ENCODE measurements around the gene TFAM. TPM values are rescaled to one million over a fixed set of nuclear protein-coding genes. Genes with fewer than 3 reads are reported as not detected.

TFAM gene
- total RNA-seq: 14.8 to 16.1 TPM (median 15.5 TPM) in 3 replicates
- long read RNA-seq, full-length matches to known transcripts: 10 of 10 reads
- long read RNA-seq, partial matches to known transcripts: 0 of 10 reads
- long read RNA-seq, other reads (novel, unspliced or antisense): 0 of 10 reads

DNA sequence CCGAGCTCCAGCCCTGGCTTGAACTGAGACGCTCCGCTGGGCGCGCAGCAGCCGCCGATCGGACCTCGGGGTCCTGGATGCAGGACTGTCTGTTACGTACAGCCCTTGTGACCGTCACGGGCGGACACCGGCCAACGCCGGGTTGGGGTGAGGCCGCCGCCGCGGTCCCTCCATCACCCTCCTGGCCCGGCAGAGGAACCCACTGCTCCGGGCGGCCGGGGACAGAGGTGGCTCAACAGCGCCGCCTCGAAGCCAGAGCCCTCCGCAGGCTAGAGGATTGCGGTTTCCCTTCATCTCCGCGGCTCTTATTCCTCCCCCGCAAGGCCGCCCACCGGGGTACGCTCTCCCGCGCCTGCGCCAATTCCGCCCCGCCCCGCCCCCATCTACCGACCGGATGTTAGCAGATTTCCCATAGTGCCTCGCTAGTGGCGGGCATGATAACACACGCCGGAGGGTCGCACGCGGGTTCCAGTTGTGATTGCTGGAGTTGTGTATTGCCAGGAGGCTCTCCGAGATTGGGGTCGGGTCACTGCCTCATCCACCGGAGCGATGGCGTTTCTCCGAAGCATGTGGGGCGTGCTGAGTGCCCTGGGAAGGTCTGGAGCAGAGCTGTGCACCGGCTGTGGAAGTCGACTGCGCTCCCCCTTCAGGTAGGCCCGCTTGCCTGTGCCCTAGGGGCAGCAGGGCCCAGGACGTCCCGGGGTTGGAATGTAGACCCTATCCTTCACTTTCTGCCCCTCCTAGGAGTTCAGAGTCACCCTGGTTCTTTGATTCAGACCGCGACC is at the start of gene TFAM:
TFAM (plus strand) TSS at position 412 of the 785 bp plus-strand sequence; CDS start at position 550, 138 bp downstream.
- H3K4me3 Mint-ChIP-seq (ENCODE audit: unreplicated experiment): peak within 1 kb of the TSS; percentile 98
- TF ChIP-seq, protein P1, sequence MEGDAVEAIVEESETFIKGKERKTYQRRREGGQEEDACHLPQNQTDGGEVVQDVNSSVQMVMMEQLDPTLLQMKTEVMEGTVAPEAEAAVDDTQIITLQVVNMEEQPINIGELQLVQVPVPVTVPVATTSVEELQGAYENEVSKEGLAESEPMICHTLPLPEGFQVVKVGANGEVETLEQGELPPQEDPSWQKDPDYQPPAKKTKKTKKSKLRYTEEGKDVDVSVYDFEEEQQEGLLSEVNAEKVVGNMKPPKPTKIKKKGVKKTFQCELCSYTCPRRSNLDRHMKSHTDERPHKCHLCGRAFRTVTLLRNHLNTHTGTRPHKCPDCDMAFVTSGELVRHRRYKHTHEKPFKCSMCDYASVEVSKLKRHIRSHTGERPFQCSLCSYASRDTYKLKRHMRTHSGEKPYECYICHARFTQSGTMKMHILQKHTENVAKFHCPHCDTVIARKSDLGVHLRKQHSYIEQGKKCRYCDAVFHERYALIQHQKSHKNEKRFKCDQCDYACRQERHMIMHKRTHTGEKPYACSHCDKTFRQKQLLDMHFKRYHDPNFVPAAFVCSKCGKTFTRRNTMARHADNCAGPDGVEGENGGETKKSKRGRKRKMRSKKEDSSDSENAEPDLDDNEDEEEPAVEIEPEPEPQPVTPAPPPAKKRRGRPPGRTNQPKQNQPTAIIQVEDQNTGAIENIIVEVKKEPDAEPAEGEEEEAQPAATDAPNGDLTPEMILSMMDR (IDR thresholded peaks at IDR 0.05): peak; percentile 69
- H3K27ac Mint-ChIP-seq (ENCODE audit: unreplicated experiment): peak within 1 kb of the TSS; percentile 98
- H3K9me3 Mint-ChIP-seq (ENCODE audit: low read depth): no peaks in the 10 kb centered on the region
- no peaks in the 10 kb centered on the region for H3K27me3 Mint-ChIP-seq (ENCODE audit: low read depth)
- DNase-seq (ENCODE audit: low spot score): peak; percentile 95
- H3K36me3 Mint-ChIP-seq (ENCODE audit: low read depth): peaks cover 3% of the 10 kb centered on the region
- H3K4me1 Mint-ChIP-seq (ENCODE audit: low read depth): peaks cover 23% of the 10 kb centered on the region

- H3K9me3 Mint-ChIP-seq (ENCODE audit: low read depth): no peaks in the 10 kb centered on the region
- H3K27ac Mint-ChIP-seq (ENCODE audit: unreplicated experiment): no peak overlapping the region
- no peaks in the 10 kb centered on the region for H3K36me3 Mint-ChIP-seq (ENCODE audit: low read depth)
- H3K27me3 Mint-ChIP-seq (ENCODE audit: low read depth): peaks cover 11% of the 10 kb centered on the region
- no peak for DNase-seq (ENCODE audit: low spot score)
- peaks cover 28% of the 10 kb centered on the region for H3K4me1 Mint-ChIP-seq (ENCODE audit: low read depth)
- H3K4me3 Mint-ChIP-seq (ENCODE audit: unreplicated experiment): peak overlapping the region; percentile 94
- TF ChIP-seq, protein P1 (IDR thresholded peaks at IDR 0.05): no peak
These were observed 49.0 kb upstream of the TFAM start for GRCh38 chr10:58336242-58336641.

- H3K36me3 Mint-ChIP-seq (ENCODE audit: low read depth): no peaks in the 10 kb centered on the region
- H3K27me3 Mint-ChIP-seq (ENCODE audit: low read depth): no peaks in the 10 kb centered on the region
These were observed 43.8 kb upstream of the TFAM start for GRCh38 chr10:58341422-58341821.

DNA sequence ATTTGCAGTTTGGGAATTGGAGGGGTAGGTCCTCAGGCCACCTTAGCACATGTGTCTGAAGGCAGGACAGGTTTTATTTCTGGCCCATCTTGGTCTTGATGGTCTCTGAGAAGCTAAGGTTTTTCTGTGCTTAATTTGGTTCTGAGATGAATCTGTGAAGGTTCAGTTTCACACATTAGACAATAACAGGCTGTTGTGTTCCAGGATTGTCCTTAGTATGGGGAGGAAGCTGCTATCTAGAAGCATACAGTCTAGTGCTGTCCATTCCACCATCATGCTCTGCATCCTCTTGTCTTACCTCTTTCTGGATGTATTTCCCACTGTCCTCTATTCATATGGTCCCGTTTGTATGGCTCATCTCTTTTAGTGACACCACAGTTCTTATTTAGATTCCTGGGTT is 43.3 kb upstream of the TFAM start:
- no peaks in the 10 kb centered on the region for H3K9me3 Mint-ChIP-seq (ENCODE audit: low read depth)
- H3K27me3 Mint-ChIP-seq (ENCODE audit: low read depth): no peaks in the 10 kb centered on the region
- TF ChIP-seq, protein P1 (IDR thresholded peaks at IDR 0.05): no peak
- no peak overlapping the region for H3K27ac Mint-ChIP-seq (ENCODE audit: unreplicated experiment)
- H3K36me3 Mint-ChIP-seq (ENCODE audit: low read depth): no peaks in the 10 kb centered on the region
- H3K4me1 Mint-ChIP-seq (ENCODE audit: low read depth): peaks cover 8% of the 10 kb centered on the region
- DNase-seq (ENCODE audit: low spot score): no peak
- H3K4me3 Mint-ChIP-seq (ENCODE audit: unreplicated experiment): no peak overlapping the region

More at GRCh38 chr10:58341422-58341821, 43.8 kb upstream of the TFAM start:
- Mint-ChIP-seq H3K9me3 (ENCODE audit: low read depth) (no peaks in the 10 kb centered on the region), H3K27ac (ENCODE audit: unreplicated experiment) (no peak overlapping the region), H3K4me3 (ENCODE audit: unreplicated experiment) (no peak overlapping the region), H3K4me1 (ENCODE audit: low read depth) (peaks cover 12% of the 10 kb centered on the region)
- no peak for DNase-seq (ENCODE audit: low spot score)
- TF ChIP-seq, protein P1 (IDR thresholded peaks at IDR 0.05): no peak

- Mint-ChIP-seq H3K9me3 (ENCODE audit: low read depth) (no peaks in the 10 kb centered on the region), H3K4me1 (ENCODE audit: low read depth) (peaks cover 15% of the 10 kb centered on the region), H3K36me3 (ENCODE audit: low read depth) (no peaks in the 10 kb centered on the region), H3K27ac (ENCODE audit: unreplicated experiment) (no peak overlapping the region), H3K27me3 (ENCODE audit: low read depth) (no peaks in the 10 kb centered on the region), H3K4me3 (ENCODE audit: unreplicated experiment) (no peak overlapping the region)
- DNase-seq (ENCODE audit: low spot score): no peak
- TF ChIP-seq, protein P1 (IDR thresholded peaks at IDR 0.05): no peak
These were observed 37.2 kb upstream of the TFAM start for GRCh38 chr10:58347967-58348366.
